GM21423 (cell line): ENCODE results near the gene DOC2B.
"Not testable (repeated sequence)": the region's sequence is repeated elsewhere in the genome, so short reads cannot be mapped to it uniquely, and the experiment has no call there.

Source experiments
- ATAC-seq: cut with Tn5 transposase; IDR thresholded peaks from one replicate; pipeline ENCODE4 v1.9.1; 2021; ENCODE audit warnings: mild to moderate bottlenecking, moderate library complexity; ENCODE audit not compliant: unreplicated experiment

Gene DOC2B

DNA sequence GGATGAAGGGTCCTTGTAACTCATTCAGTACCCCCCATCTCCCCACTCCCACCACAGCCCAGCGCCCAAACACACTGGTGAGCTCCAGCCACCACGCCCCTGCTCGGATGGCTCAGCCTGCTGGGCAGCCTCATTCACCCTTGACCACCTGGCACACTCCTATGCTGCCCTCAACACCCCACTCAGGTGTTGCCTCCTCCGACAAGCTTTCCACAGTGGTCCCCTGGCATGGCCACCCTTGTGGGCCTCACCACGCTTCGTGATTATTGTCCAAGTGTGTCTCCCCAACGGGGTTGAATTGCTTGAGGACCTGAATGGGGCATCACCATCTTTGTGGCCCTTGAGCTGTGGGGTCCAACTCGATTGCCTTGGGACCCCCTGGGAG lies 12.0 kb upstream of the DOC2B start:
- ATAC-seq, result no peak

DNA sequence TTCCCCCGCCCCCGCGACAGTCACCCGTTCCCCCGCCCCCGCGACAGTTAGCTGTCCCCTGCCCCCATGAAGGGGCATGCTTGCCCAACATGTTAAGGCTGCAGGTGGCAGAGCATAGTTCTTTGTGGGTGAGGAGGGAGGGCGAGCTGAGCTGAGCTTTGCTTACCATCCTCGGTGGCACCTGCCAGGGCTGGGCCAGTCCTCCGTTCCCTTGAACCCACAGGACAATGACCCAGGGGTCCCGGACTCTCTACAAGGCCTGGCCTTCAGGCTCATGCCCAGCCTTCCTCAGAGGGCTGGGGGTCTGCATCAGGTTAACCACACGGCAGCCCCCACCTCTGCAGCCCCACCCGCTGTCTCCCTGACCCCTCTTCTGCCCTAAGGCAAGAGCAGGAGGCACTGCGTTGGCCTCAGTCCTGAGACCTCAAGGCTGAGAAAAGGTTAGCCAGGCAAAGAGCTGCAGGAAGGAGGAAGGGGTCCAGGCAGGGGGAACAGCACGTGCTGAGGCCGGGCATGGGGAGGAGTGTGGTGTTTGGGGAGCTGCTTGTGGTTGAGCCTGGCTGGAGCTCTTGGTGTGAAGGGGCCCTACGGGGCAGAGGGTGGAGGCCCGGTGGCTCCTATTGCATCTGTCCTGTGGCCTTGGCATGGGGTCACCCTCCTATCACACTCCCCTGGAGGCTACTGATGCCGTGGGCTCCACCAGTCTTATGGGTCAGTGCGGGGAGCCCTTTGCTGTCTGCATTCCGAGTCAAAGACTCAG lies 11.4 kb upstream of the DOC2B start:
- ATAC-seq, result no peak

DNA sequence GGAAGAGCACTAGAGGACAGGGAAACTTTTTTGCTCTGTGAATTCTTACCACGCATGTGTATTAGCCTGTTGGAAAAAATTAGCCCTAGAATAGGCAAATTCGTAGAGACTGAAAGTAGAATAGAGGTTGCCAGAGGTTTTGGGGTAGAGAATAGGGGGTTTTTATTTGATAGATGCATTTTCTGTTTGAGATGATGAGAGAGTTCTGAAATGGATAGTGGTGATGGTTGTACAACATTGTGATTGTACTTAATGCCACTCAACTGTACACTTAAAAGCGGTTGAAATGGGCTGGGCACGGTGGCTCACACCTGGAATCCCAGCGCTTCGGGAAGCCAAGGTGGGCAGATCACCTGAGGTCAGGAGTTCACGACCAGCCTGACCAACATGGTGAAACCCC lies 8.0 kb upstream of the DOC2B start:
- ATAC-seq, result no peak

DNA sequence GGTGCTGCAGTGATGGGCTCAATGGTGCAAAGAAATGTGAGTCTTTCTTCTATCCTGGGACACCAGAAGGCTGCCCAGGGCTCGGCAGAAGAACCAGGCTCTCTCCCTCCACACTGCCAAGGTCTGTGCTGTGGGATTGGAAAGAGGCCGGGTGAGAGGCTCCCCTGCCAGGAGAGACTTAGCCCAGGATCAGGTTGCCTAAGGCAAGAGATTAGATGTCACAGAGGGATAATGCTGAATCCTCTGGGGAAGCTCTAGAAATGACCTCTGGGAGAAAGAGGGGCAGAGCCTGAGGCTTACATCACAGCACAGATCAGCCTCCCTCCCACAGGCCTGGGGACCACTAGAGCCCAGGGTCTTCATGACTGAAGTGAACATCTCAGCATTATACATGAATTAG lies 5.7 kb upstream of the DOC2B start:
- ATAC-seq, result no peak

DNA sequence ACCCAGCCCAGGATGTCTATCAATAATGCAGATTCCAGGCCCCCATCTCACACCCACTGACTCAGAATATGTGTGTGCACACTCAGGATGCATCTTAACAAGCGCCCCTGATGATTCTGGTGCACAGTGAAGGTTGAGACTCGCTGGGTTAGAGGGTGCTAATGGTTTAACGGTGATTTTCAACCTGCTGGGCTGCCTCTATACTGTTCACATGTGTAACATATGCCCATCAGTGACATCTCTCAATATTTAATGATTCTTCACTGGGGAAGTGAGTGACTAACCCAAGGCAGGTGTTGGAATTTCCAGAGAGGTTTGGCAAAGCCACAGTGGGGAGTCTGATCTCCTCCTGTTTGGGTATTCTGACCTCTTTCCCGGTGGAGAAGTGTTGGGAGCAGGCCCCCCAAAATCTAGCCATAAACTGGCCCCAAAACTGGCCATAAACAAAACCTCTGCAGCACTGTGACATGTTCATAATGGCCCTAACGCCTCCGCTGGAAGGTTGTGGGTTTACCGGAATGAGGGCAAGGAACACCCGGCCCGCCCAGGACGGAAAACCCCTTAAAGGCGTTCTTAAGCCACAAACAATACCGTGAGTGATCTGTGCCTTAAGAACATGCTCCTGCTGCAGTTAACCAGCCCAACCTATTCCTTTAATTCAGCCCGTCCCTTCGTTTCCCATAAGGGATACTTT lies 4.1 kb upstream of the DOC2B start:
- no peak for ATAC-seq

DNA sequence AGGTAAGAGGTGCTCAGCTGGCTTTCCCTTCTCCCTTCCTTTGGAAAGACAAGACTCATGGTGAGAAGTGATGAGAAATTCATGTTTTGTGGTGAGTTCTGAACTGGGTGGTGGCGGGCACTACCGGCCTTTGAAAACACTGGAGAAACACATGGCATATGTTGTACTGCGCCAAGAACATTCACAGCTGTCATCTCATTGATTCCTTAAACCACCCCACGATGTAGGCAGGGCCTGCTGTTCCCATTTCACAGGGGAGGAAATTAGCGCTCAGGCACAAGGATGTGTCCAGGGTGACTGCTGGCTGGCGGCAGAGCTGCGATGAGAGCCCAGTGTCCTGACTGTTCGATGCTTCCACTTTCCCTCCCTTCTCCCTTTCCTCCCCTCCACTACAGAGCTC lies 1.6 kb upstream of the DOC2B start:
- no peak for ATAC-seq

DNA sequence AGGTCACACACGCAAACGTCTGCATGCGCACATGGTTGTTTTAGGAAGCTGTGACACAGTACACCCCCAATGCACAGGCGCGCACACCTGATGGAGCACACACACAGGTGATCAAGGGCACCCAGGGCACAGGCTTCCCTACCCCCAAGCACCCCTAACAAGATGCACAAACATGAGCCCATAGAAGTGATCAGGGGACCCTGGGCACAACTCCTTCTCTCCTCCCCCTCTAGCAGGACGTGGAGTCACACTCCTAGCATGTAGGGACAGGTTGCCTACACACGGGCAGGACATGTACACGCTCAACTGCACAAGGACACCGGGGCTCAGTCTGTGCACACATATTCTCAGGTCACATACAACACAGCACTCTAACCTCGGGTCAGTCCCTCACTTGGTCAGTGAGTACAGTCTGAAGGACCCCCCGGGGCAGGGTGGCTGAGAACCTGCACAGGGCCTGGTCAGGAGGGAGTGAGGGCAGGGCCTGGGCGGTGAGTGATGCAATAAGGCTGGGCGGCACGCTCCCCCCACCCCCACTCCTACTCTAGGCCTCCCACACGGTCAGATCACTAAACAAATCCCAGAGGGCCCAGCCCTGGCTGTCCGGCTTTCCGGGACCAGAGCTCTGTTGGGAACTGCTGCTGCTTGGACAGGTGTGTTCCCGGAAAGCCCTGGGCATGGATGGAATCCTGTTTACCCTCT lies 751 bp upstream of the DOC2B start:
- no peak for ATAC-seq

DNA sequence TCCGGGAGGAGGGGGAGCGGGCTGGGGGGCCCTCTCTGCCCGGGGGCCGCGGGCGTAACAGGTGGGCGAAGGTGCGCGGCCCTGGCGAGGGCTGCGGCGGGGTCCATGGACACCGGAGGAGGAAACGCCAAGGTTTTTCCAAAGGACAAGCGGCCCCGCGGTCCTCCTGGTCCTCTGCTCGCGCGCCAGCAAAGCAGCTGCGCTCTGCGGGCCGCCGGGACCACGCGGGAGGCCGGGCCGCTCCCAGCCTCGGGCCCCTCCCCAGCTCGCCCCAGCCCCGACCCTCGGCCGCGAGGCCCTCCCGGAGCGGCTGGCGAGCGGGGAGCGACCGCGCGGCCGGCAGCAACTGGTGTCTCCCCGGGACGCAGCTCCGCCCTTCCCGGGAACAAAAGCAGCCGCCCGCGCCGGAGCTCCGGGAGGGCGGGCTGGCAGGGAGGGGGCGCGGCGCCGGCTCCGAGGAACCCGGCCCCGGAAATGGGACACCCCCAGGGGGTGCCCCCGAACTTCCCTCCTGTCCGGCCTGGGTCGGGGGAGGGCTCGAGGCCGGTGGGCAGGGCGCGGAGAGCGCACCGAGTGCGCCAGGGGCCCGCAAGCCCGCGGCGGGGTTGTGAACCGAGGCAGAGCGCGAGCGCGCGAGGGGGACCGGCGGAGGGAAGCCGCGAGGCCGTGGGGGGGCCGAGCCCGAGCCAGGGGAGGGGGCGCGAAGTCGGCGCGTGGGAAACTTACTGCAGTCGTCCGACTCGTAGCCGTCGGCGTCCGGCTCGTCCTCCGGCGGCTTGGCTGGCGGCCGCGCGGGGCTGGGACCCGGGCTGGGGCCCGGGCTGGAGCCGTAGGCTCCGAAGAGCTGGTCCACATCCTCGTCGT lies 837 bp downstream of the DOC2B start:
- ATAC-seq, result no peak

DNA sequence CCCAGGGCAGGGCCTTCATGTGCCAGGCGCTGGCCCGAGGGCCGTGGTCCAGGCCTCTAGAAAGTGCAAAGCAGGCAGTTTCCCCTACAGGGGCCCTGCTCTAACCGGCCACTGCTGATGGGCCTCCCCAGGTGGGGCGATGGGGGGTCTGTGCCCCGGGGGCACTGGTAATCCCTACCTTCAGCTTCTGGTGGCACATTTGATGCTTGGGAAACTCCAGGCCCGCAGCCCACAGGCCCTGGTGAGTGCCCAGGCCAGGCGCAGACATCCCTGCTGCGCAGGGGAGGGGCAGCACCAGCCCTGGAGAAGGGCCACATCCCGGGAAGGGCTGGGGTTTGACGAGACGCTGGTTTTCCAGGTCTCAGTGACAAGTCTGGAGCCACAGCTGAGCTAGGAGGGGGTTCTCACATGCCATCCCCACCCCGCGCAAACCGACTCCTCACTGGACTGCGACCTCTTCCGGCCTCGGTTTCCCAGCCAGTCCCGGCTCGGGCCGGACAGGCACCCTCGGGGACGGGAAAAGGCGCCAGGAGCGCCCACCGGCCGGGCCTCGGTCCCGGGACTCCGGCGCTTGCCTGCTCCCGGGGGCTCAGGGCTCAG lies 1.6 kb downstream of the DOC2B start:
- ATAC-seq, result no peak

DNA sequence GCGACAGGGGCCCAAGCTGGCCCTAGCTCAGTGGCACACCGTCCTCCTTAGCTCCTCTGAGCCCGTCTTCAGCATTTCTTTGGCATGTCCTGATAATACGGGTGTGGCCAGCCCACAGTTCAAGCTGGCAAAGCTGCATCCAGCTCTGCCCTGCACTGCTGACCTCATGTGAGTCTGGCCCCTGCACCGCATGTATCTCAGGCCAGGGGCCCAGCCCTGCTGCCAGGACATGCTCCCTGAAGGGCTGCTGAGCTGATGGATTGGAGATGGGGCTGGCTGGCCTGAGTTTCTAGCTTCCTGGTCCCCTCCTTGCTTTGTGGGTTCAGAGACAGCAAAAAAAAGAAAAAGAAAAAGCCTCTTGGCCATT lies 2.4 kb downstream of the DOC2B start:
- ATAC-seq, result no peak

DNA sequence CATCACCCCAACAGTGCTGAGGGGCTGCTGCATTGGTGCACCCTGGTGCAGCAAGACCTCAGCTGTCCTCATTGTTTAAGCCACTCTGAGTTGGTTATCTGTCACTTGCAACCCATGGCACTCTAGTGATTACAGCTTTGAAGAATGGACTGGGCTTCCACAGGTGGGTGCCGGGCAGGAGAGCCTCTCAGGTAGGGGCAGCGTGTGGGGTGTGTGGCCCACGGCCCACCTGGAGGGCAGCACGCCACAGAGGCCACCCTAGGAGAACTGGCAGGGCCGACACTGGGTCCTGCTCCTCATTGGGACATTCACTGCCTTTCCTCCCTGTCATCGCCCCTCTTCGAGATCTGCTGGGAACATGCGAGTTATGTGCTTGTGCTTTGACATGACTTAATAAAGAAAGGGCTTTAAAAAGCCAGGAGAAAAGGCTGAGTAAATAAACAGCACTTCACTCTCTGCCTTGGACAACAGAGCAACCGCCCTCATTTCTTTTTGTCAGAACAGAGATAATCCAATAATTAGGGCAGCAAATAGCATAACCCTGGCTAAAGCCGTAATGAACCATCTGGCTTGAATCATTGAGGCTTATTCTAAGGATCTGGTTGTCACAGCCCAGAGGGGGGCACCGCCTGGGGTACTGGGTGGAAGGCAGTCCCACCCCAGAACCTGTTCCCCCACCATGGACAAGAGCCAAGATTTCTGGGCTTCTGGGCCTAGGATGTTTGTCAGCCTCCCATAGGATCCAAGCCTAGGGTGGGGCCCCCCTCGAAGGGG lies 3.0 kb downstream of the DOC2B start:
- ATAC-seq, result no peak

DNA sequence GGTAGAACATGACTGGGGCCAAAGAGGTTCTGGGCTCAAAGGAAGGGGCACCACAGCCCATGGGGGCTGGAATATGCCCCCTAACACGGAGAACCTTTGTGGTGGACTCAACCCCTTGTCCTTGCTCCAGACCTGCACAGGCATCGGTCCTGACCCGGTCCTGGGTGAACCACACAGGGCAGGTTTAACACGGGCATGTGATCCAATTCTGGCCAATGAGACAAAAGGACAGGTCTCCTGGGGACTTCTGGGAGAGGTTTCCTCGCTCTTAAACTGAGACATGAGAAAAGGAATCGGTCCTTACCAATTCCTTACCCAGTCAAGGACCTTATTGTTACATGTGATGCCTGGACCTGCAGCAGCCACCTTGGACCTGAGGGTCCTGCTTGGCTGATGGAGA lies 3.7 kb downstream of the DOC2B start:
- no peak for ATAC-seq

DNA sequence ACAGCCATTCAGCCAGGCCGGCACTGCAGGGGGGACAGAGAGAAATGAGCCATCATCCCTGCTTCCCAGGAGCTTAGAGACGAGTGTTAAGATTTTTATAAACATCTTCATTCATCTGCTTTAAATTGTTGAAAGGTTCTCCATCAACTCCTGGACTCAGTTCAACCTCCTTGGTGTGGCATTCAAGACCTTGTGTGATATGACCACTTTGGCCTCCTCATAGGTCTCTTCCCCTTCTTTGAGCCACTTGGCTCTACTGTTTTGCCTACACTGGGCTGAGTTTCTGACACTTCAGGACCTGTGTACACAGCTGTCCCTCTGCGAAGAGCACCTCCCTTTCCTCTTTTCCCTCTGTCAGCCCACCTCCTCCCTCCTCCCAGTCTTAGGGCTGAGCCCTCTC lies 4.3 kb downstream of the DOC2B start:
- ATAC-seq, result no peak

DNA sequence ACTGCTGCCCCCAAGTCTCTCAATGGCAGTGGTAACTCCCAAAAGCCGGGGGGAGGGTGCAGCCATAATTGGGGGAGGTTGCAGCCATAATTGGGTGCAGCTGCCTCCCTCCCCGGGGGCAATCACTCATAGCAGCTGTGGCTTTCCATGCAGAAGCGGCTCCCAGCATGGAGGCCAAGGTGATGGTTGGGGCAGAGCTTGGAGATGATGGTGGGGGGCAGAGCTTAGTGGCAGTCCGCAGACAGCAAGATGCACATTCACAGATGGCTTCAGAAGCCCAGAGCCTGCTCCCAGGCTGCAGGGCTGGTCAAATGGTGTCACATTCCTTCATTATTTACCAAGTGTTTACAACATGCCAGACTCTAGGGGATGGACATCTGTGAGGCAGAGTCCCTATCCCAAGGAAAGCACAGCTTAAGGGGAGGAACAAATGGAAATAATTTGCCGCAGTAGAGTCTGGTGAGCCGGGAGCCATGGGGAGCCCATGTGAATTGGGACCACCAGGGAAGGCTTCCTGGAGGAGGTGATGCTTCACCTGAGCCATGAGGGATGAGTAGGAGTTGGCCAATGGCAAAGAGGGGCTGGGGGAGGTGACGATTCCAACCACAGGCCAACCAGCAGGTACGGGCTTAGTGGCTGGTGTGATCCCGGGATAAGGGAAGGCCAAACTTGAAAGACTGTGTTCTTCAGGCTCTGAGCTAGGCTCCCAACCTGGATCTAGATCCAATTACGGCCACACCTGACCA lies 8.1 kb downstream of the DOC2B start:
- ATAC-seq, result no peak

DNA sequence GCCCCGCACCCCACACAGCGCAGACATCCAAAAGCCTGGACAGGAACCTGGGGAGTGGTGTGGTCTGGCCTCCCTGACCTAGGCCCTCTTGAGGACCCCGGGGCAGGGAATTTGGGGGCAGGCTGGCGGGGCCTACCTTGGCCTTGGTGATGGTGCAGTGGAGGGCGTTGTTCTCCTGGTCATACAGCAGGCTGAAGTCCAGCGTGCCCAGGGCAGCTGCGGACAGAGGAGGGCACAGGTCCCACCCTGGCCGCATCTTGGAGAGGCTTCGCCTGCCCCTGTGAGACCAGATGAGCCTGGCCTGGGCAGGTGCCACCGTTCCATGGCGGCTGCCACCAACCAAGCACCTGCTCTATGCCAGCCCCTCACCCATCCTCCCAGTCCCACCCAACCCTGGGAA lies 9.0 kb downstream of the DOC2B start:
- no peak for ATAC-seq

DNA sequence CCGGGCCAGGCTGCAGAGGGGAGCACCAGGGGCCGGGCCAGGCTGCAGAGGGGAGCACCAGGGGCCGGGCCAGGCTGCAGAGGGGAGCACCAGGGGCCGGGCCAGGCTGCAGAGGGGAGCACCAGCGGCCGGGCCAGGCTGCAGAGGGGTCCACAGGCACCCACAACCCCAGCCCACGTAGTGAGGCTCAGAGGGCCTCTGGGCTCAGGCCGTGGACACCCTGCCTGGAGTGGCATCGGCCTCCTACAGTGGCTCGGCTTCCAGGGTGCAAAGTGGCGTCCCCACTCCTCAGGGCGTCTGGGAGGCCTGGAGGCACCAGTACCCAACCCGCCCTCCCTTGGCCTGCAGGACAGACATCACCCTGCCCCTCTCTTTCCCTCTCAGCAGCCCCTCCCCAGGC lies 9.6 kb downstream of the DOC2B start:
- no peak for ATAC-seq

DNA sequence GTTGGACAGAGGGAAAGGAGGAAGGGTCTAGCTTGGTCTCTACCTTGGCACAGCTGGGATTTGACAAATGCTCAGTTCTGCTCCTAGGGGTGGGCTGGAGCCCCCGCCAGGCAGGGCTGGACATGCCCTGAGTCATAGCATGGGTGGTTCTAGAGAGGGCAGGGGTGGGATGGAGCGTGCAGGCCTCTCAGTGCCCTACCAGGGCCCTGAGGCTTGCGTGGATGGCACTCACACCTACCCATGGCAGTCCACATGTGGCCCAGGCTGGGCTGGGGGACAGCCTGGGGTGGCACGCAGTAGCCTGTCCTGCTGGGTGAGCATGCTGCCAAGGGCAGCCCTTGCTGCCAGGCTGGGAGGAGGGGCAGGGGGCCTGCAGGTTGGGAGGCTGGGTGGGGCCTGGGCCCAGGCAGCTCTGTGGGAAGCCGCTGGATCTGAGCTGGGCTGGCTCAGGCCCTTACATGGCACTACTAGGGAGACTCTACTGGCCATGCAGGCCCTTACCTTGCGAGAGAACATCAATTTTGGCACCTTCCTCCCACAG lies 11.2 kb downstream of the DOC2B start:
- no peak for ATAC-seq

DNA sequence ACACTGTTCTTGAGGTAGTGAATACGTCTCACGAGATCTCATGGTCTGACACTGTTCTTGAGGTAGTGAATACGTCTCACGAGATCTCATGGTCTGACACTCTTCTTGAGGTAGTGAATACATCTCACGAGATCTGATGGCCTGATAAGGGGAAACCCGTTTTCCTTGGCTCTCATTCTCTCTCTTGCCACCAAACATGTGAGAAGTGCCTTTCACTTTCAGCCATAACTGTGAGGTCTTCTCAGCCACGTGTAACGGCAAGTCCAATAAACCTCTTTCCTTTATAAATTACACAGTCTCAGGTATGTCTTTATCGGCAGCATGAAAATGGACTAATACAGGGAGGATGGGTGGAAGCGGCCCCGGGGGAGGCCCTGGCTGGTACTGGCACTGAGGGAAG lies 12.8 kb downstream of the DOC2B start:
- ATAC-seq, result not testable (repeated sequence)

DNA sequence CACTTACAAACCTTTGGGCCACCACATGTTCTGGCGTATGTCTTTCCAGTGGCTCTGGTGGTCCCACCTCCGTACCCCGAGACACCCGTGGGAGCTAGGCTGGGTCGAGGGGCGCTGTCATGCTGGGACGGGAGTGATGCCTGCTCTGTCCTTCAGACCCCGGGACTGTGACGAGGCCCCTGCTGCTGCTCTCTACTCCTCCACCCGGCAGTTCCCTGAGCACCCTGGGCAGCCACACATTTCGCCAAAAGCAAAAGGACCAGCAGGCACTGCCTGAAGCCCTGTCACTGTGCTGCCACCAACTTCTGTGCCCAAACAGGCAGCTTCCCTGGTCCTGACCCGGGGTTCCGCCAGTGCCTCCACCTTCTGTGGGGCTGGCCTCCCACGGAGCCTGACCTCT lies 15.5 kb downstream of the DOC2B start:
- no peak for ATAC-seq
